Upper lobe of right lung (tissue), 1 donor: ENCODE results near the gene AGO3. TPM values are rescaled to one million over a fixed set of nuclear protein-coding genes. Genes with fewer than 3 reads are reported as not detected.

Experiments used
- ATAC-seq: fragments of 200-7000 bp; cut with Tn5 transposase; one replicate; pipeline ENCODE4 v1.9.1; 2020; ENCODE audit warnings: mild to moderate bottlenecking, moderate library complexity
- DNase-seq: peaks from one replicate; pipeline ENCODE4 v3.0.0-alpha.2; 2020
- H3K27ac ChIP-seq: fragments of 200-600 bp; one replicate; pipeline ENCODE4 v1.8.0; 2022
- H3K27me3 ChIP-seq: fragments of 200-600 bp; one replicate; pipeline ENCODE4 v1.8.0; 2022; ENCODE audit warnings: mild to moderate bottlenecking
- H3K36me3 ChIP-seq: fragments of 200-600 bp; one replicate; pipeline ENCODE4 v1.8.0; 2022
- H3K4me1 ChIP-seq: fragments of 200-600 bp; one replicate; pipeline ENCODE4 v1.8.0; 2022
- H3K4me3 ChIP-seq: fragments of 200-600 bp; one replicate; pipeline ENCODE4 v1.8.0; 2022; ENCODE audit warnings: mild to moderate bottlenecking
- H3K9me3 ChIP-seq: fragments of 200-600 bp; one replicate; pipeline ENCODE4 v1.8.0; 2022
- intact Hi-C: fragments of 100-400 bp; cut with DNase I; formaldehyde crosslinking; loops from one replicate; pipeline ENCODE4 v1.11.0; 2022
- total RNA-seq: library from RNA; stranded (reverse); fragmentation: NEBNext Ultra II Directional; extraction: Animal tissue kit (Norgen Biotek cat#: 25700); gene quantifications from one replicate; pipeline ENCODE4 v1.2.1, GENCODE V29; 2021
- TF ChIP-seq, protein P1 (sequence below): fragments of 200-600 bp; IDR thresholded peaks from one replicate; pipeline ENCODE4 v1.8.0; 2022; ENCODE audit warnings: antibody characterized with exemption
- donor health status: DM: no; HTN: yes; CAD: no; lungs with severe emphysema.

Gene AGO3
- total RNA-seq, 1 donor from 2014 or later = 34.1 TPM

DNA sequence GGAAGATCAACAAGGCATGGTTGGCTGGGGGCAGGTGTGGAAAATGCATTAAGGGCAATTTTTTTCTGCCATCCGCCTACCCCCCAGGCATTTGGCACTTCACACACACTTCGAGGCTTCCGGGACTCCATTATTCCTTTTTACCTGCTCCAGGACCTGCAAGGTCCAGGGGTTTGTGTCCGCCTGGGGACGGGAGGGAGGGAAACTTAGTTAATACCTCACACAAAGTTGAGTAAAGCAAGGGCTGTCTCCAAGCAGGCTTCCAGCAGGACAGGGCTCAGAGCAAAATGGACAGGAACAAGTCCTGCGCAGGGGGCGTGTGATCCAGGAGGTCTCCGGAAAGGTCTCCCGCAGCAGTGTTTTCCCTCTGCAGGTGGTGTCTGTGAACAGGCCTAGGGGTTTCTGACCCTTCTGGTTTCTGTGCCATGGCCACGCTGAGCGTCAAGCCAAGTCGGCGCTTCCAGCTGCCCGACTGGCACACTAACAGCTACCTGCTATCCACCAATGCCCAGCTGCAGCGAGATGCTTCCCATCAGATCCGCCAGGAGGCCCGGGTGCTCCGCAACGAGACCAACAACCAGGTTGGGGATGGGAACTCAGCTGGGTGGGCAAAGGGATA is 153.7 kb downstream of the AGO3 start:
- H3K4me1 ChIP-seq = peaks cover 16% of the 10 kb centered on the region
- H3K4me3 ChIP-seq = peak overlapping the region; percentile 46
- ATAC-seq (no peak), DNase-seq (peak; percentile 55)
- no peaks in the 10 kb centered on the region for H3K36me3 ChIP-seq
- no peak overlapping the region for H3K27ac ChIP-seq
- intact Hi-C loops = no loop called here
- no peaks in the 10 kb centered on the region for H3K9me3 ChIP-seq
- H3K27me3 ChIP-seq = peaks cover 8% of the 10 kb centered on the region
- TF ChIP-seq, protein P1, sequence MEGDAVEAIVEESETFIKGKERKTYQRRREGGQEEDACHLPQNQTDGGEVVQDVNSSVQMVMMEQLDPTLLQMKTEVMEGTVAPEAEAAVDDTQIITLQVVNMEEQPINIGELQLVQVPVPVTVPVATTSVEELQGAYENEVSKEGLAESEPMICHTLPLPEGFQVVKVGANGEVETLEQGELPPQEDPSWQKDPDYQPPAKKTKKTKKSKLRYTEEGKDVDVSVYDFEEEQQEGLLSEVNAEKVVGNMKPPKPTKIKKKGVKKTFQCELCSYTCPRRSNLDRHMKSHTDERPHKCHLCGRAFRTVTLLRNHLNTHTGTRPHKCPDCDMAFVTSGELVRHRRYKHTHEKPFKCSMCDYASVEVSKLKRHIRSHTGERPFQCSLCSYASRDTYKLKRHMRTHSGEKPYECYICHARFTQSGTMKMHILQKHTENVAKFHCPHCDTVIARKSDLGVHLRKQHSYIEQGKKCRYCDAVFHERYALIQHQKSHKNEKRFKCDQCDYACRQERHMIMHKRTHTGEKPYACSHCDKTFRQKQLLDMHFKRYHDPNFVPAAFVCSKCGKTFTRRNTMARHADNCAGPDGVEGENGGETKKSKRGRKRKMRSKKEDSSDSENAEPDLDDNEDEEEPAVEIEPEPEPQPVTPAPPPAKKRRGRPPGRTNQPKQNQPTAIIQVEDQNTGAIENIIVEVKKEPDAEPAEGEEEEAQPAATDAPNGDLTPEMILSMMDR = no peak

DNA sequence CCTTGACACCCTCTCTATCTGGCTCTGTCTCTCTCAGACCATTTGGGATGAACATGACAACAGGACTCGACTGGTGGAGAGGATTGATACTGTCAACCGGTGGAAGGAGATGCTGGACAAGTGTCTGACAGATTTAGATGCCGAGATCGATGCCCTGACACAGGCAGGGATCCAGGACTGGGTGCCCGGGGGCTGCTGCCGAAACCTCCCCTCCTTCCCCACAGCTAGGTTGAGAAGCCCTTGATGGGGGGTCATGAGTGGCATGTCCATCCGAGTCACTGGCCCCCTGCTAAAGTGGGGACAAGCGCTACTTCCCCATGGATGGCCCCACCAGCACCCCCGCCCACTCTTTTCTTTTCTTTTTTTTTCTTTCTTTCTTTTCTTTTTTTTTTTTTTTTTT is 154.2 kb downstream of the AGO3 start:
- H3K9me3 ChIP-seq = no peaks in the 10 kb centered on the region
- no peak overlapping the region for H3K27ac ChIP-seq
- intact Hi-C loops = no loop called here
- no peak overlapping the region for H3K4me3 ChIP-seq
- no peaks in the 10 kb centered on the region for H3K36me3 ChIP-seq
- peaks cover 8% of the 10 kb centered on the region for H3K27me3 ChIP-seq
- ATAC-seq (no peak), DNase-seq (no peak)
- H3K4me1 ChIP-seq = peaks cover 21% of the 10 kb centered on the region
- TF ChIP-seq, protein P1 = no peak

DNA sequence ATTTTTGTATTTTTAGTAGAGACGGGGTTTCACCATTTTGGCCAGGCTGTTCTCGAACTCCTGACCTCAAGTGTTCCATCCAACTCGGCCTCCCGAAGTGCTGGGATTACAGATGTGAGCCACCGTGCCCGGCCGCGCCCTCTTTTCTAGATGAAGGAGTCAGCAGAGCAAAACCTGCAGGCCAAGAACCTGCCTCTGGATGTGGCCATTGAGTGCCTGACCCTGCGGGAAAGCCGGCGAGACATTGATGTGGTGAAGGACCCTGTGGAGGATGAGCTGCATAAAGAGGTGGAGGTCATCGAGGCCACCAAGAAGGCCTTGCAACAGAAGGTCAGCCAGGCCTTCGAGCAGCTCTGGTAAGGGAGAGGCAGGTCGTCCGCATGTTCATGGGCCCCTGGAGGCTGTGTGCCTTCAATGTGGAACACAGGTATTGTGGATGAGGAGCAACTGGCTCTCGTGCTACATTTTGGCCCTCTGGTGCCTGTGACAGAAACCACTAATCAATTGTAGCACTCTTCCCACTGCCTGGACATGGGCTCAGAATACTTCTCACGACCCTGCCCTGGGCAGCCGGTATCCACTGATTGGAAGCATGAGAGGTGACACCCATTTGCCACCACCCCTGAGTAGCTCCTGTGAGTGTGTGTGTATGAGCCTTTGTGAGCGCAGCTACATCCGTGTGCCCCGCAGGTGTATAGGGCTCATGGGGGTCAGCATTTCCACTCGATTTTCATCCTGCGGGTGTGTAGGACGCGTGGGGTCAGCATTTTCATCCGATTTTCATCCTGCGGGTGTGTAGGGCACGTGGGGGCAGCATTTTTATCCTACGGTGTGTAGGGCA is 155.0 kb downstream of the AGO3 start:
- Histone ChIP-seq H3K36me3 (no peaks in the 10 kb centered on the region), H3K4me1 (peaks cover 26% of the 10 kb centered on the region), H3K9me3 (no peaks in the 10 kb centered on the region), H3K27ac (no peak overlapping the region), H3K27me3 (peaks cover 8% of the 10 kb centered on the region), H3K4me3 (no peak overlapping the region)
- TF ChIP-seq, protein P1 = no peak
- ATAC-seq = no peak
- intact Hi-C loops = no loop called here
- peak; percentile 57 for DNase-seq

DNA sequence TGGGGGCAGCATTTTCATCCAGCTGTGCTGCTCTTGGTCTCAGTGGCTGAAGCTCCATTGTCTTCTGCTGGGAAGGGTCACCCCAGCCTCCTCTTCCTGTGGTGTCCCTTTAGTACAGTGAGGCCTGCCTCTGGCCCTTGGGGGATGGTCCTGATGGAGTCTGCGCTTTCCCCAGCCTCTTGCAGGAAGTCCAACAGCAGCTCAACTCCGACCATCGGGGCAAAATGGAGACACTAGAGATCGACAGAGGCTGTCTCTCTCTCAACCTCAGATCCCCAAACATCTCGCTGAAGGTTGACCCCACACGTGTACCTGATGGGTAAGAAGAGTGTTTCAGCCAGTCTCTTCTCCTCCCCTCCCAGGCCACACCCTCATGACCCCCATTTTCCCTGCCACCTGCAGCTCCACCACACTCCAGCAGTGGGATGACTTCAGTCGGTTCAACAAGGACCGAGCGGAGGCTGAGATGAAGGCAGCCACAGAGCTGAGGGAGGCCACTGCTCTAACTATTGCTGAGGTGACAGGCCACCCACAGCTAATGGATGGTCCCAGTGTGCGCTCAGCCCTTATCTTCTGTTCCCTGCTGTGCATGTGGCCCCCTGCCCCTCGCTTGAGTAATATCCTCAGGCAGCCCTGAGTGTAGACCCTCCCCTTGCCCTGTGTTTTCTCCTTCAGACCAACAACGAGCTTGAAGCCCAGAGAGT is 155.8 kb downstream of the AGO3 start:
- Histone ChIP-seq H3K4me1 (peaks cover 28% of the 10 kb centered on the region), H3K27me3 (peaks cover 8% of the 10 kb centered on the region), H3K4me3 (no peak overlapping the region), H3K9me3 (no peaks in the 10 kb centered on the region), H3K36me3 (peaks cover 7% of the 10 kb centered on the region), H3K27ac (no peak overlapping the region)
- TF ChIP-seq, protein P1 = no peak
- DNase-seq = peak; percentile 54
- no peak for ATAC-seq
- intact Hi-C loops = no loop called here

GRCh38 chr1:36087233-36088123 is 156.6 kb downstream of the AGO3 start:
- DNase-seq = peak; percentile 65
- H3K4me3 ChIP-seq = no peak overlapping the region
- H3K36me3 ChIP-seq = peaks cover 15% of the 10 kb centered on the region
- ATAC-seq = no peak
- intact Hi-C loops = no loop called here
- peaks cover 28% of the 10 kb centered on the region for H3K4me1 ChIP-seq
- H3K27me3 ChIP-seq = peaks cover 8% of the 10 kb centered on the region
- H3K9me3 ChIP-seq = no peaks in the 10 kb centered on the region
- TF ChIP-seq, protein P1 = no peak
- H3K27ac ChIP-seq = no peak overlapping the region
